ENCODE results near the gene PCDH9. TPM values are rescaled to one million over a fixed set of nuclear protein-coding genes. Genes with fewer than 3 reads are reported as not detected.

The PCDH9 gene
- total RNA-seq, 1 donor from 2014 or later: 29.7 TPM

- no peaks in the 10 kb centered on the region for H3K27me3 Mint-ChIP-seq (ENCODE audit: low read depth)
- H3K9me3 Mint-ChIP-seq: no peaks in the 10 kb centered on the region
- H3K36me3 Mint-ChIP-seq: no peaks in the 10 kb centered on the region
- peaks cover 17% of the 10 kb centered on the region for H3K4me1 Mint-ChIP-seq
- DNase-seq (ENCODE audit: low spot score in 2 of 2, unreplicated experiment in 2 of 2): no peak
- peak overlapping the region; percentile 69 for H3K27ac Mint-ChIP-seq
- no peak for TF ChIP-seq CTCF (IDR thresholded peaks at IDR 0.05; ENCODE audit: unreplicated experiment)
- no peak overlapping the region for H3K4me3 Mint-ChIP-seq
Observed at GRCh38 chr13:67134417-67135129, 95.6 kb downstream of the PCDH9 start.

GRCh38 chr13:67133476-67133875 lies 96.7 kb downstream of the PCDH9 start:
- DNase-seq (ENCODE audit: low spot score in 2 of 2, unreplicated experiment in 2 of 2): no peak
- H3K27ac Mint-ChIP-seq: no peak overlapping the region
- TF ChIP-seq CTCF (IDR thresholded peaks at IDR 0.05; ENCODE audit: unreplicated experiment): no peak
- no peaks in the 10 kb centered on the region for H3K36me3 Mint-ChIP-seq
- no peaks in the 10 kb centered on the region for H3K27me3 Mint-ChIP-seq (ENCODE audit: low read depth)
- no peaks in the 10 kb centered on the region for H3K9me3 Mint-ChIP-seq
- H3K4me3 Mint-ChIP-seq: no peak overlapping the region
- H3K4me1 Mint-ChIP-seq: peaks cover 17% of the 10 kb centered on the region

- H3K4me1 Mint-ChIP-seq: peaks cover 14% of the 10 kb centered on the region
- no peak overlapping the region for H3K4me3 Mint-ChIP-seq
- no peak for TF ChIP-seq CTCF (IDR thresholded peaks at IDR 0.05; ENCODE audit: unreplicated experiment)
Observed at GRCh38 chr13:67131393-67131792, 98.7 kb downstream of the PCDH9 start.

GRCh38 chr13:67130444-67130843 lies 99.7 kb downstream of the PCDH9 start:
- H3K27ac Mint-ChIP-seq: no peak overlapping the region
- no peak for DNase-seq (ENCODE audit: low spot score in 2 of 2, unreplicated experiment in 2 of 2)
- no peaks in the 10 kb centered on the region for H3K36me3 Mint-ChIP-seq
- TF ChIP-seq CTCF (IDR thresholded peaks at IDR 0.05; ENCODE audit: unreplicated experiment): no peak
- no peaks in the 10 kb centered on the region for H3K27me3 Mint-ChIP-seq (ENCODE audit: low read depth)
- H3K4me3 Mint-ChIP-seq: no peak overlapping the region
- peaks cover 14% of the 10 kb centered on the region for H3K4me1 Mint-ChIP-seq
- H3K9me3 Mint-ChIP-seq: no peaks in the 10 kb centered on the region

More at GRCh38 chr13:67131393-67131792, 98.7 kb downstream of the PCDH9 start:
- no peaks in the 10 kb centered on the region for H3K27me3 Mint-ChIP-seq (ENCODE audit: low read depth)
- no peaks in the 10 kb centered on the region for H3K36me3 Mint-ChIP-seq
- H3K27ac Mint-ChIP-seq: no peak overlapping the region
- no peak for DNase-seq (ENCODE audit: low spot score in 2 of 2, unreplicated experiment in 2 of 2)
- no peaks in the 10 kb centered on the region for H3K9me3 Mint-ChIP-seq

GRCh38 chr13:67128136-67128535 lies 102.0 kb downstream of the PCDH9 start:
- H3K27me3 Mint-ChIP-seq (ENCODE audit: low read depth): no peaks in the 10 kb centered on the region
- H3K4me3 Mint-ChIP-seq: no peak overlapping the region
- no peak for TF ChIP-seq CTCF (IDR thresholded peaks at IDR 0.05; ENCODE audit: unreplicated experiment)
- H3K36me3 Mint-ChIP-seq: no peaks in the 10 kb centered on the region
- DNase-seq (ENCODE audit: low spot score in 2 of 2, unreplicated experiment in 2 of 2): no peak
- no peak overlapping the region for H3K27ac Mint-ChIP-seq
- no peaks in the 10 kb centered on the region for H3K9me3 Mint-ChIP-seq
- H3K4me1 Mint-ChIP-seq: no peaks in the 10 kb centered on the region
